Ascending aorta (tissue), 2 donors: Measurements from ENCODE around the gene C10orf95. TPM values are rescaled to one million over a fixed set of nuclear protein-coding genes. Genes with fewer than 3 reads are reported as not detected.

Experiments
- DNase-seq, 2 donors: peaks; one replicate each; pipeline ENCODE4 v3.0.0-alpha.2; 2019; ENCODE audit warnings: low spot score in 2 of 2
- H3K27ac ChIP-seq, 2 donors: fragments of 200-600 bp; sonication (generic); one replicate each; pipeline ENCODE4 v1.5.1; 2016 to 2017; ENCODE audit warnings: mild to moderate bottlenecking in 1 of 2
- H3K27me3 ChIP-seq: fragments of 200-600 bp; sonication (generic); one replicate; pipeline ENCODE4 v1.5.1; 2017
- H3K36me3 ChIP-seq, 2 donors: fragments of 200-600 bp; sonication (generic); one replicate each; pipeline ENCODE4 v1.5.1; 2016
- H3K4me1 ChIP-seq, 2 donors: fragments of 200-600 bp; sonication (generic); one replicate each; pipeline ENCODE4 v1.5.1; 2016 to 2017; ENCODE audit warnings: mild to moderate bottlenecking in 1 of 2
- H3K4me3 ChIP-seq, 2 donors: fragments of 200-600 bp; sonication (generic); one replicate each; pipeline ENCODE4 v1.5.1; 2016 to 2017; ENCODE audit warnings: mild to moderate bottlenecking in 1 of 2
- H3K9me3 ChIP-seq, 2 donors: fragments of 200-600 bp; sonication (generic); one replicate each; pipeline ENCODE4 v1.5.1; 2016
- CTCF ChIP-seq, 3 experiments: fragments of 200-600 bp in 2 of 3; fragments of 450-650 bp in 1 of 3; sonication (generic) in 2 of 3; IDR thresholded peaks; one replicate each; pipeline ENCODE4 v1.5.1; 2016 to 2019; ENCODE audit warnings: antibody characterized with exemption in 3 of 3, mild to moderate bottlenecking in 1 of 3, moderate library complexity in 1 of 3
- intact Hi-C: fragments of 100-400 bp; cut with DNase I; formaldehyde crosslinking; loops from one replicate; pipeline ENCODE4 v1.15.1; 2023
- total RNA-seq: library from RNA; depleted of rRNA; stranded (reverse); fragments of >200 nt; gene quantifications from one replicate; pipeline ENCODE4 v1.1.0, GENCODE V29; 2016

C10orf95 gene
- total RNA-seq, 1 donor from 2014 or later = not detected

- no peak for TF ChIP-seq CTCF (IDR thresholded peaks at IDR 0.05)
- peaks cover 22 to 30% of the 10 kb centered on the region in 2 donors for H3K36me3 ChIP-seq
- H3K27me3 ChIP-seq = no peaks in the 10 kb centered on the region
- intact Hi-C loops = no loop called here
- no peaks in the 10 kb centered on the region for H3K9me3 ChIP-seq
- peaks cover 3 to 14% of the 10 kb centered on the region in 2 donors for H3K4me1 ChIP-seq
- no peak overlapping the region for H3K4me3 ChIP-seq
- no peak for DNase-seq
- H3K27ac ChIP-seq = no peak overlapping the region
These were observed 41.6 kb upstream of the C10orf95 start for GRCh38 chr10:102492983-102493382.

GRCh38 chr10:102492344-102492939 is 41.1 kb upstream of the C10orf95 start:
- Histone ChIP-seq H3K27me3 (no peaks in the 10 kb centered on the region), H3K27ac (no peak overlapping the region), H3K4me1 (peaks cover 3 to 11% of the 10 kb centered on the region in 2 donors), H3K9me3 (no peaks in the 10 kb centered on the region), H3K36me3 (peaks cover 26 to 34% of the 10 kb centered on the region in 2 donors), H3K4me3 (no peak overlapping the region)
- intact Hi-C loops = no loop called here
- DNase-seq = no peak
- no peak for TF ChIP-seq CTCF (IDR thresholded peaks at IDR 0.05)

GRCh38 chr10:102491136-102491535 is 39.8 kb upstream of the C10orf95 start:
- peaks cover 3 to 9% of the 10 kb centered on the region in 2 donors for H3K4me1 ChIP-seq
- no peaks in the 10 kb centered on the region for H3K27me3 ChIP-seq
- intact Hi-C loops = no loop called here
- no peak overlapping the region for H3K27ac ChIP-seq
- TF ChIP-seq CTCF (IDR thresholded peaks at IDR 0.05) = no peak
- H3K36me3 ChIP-seq = peaks cover 39 to 47% of the 10 kb centered on the region in 2 donors
- H3K4me3 ChIP-seq = no peak overlapping the region
- no peaks in the 10 kb centered on the region for H3K9me3 ChIP-seq
- no peak for DNase-seq

- no peak overlapping the region for H3K27ac ChIP-seq
- no peaks in the 10 kb centered on the region for H3K4me1 ChIP-seq
- intact Hi-C loops = no loop called here
- no peak for DNase-seq
- H3K36me3 ChIP-seq = peaks cover 92 to 98% of the 10 kb centered on the region in 2 donors
- no peaks in the 10 kb centered on the region for H3K9me3 ChIP-seq
- no peaks in the 10 kb centered on the region for H3K27me3 ChIP-seq
- TF ChIP-seq CTCF (IDR thresholded peaks at IDR 0.05) = no peak
- H3K4me3 ChIP-seq = no peak overlapping the region
These were observed 33.9 kb upstream of the C10orf95 start for GRCh38 chr10:102485093-102485784.

- no peak for DNase-seq
- intact Hi-C loops = no loop called here
These were observed 32.7 kb upstream of the C10orf95 start for GRCh38 chr10:102484021-102484420.

More at GRCh38 chr10:102484021-102484420, 32.7 kb upstream of the C10orf95 start:
- Histone ChIP-seq H3K36me3 (peaks cover 94 to 98% of the 10 kb centered on the region in 2 donors), H3K4me1 (no peaks in the 10 kb centered on the region), H3K27me3 (no peaks in the 10 kb centered on the region), H3K9me3 (no peaks in the 10 kb centered on the region), H3K27ac (no peak overlapping the region), H3K4me3 (no peak overlapping the region)
- no peak for TF ChIP-seq CTCF (IDR thresholded peaks at IDR 0.05)
